Measurements from ENCODE around the gene BIN1.

DNA sequence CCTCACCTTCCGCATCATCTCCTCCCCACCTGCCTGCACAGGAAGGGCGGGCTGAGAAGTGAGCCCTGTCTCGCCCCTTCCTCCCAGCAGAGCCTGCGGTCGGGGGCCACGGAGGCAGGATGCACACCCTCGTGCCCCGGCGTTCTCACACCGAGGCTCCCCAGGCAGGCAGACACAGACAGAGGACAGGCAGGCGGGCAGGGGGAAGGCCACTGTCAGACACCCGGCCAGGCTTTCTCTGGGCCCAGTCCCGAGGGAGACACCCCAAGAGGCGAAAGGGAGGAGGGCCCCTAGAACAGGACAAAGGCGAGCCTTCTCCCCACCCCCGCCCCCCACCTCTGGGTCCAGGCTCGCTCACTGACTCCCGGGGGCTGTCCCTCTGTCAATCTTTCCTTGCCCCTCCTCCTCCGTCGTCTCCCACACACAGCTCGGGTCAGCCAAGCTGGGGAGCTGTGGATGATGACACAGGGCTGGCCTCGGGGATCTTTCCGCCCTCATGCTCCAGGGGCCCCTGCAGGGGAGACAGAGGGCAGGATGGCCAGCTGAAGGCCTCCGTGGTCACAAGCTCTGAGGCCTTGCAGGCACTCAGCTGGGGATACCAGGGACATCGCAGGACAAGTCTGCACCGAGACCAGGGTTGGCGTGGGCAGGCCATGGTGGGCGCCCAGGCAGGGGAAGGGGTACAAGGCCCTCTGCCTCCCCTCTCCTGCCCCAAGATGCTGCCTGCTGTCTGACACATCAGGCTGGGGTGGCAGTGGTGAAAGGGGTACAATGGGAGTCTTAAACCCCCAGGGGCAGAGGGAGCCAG is 24.9 kb downstream of the BIN1 start:
- no peak for TF ChIP-seq POLR2A (IDR thresholded peaks at IDR 0.05)
- TF ChIP-seq, protein P1, sequence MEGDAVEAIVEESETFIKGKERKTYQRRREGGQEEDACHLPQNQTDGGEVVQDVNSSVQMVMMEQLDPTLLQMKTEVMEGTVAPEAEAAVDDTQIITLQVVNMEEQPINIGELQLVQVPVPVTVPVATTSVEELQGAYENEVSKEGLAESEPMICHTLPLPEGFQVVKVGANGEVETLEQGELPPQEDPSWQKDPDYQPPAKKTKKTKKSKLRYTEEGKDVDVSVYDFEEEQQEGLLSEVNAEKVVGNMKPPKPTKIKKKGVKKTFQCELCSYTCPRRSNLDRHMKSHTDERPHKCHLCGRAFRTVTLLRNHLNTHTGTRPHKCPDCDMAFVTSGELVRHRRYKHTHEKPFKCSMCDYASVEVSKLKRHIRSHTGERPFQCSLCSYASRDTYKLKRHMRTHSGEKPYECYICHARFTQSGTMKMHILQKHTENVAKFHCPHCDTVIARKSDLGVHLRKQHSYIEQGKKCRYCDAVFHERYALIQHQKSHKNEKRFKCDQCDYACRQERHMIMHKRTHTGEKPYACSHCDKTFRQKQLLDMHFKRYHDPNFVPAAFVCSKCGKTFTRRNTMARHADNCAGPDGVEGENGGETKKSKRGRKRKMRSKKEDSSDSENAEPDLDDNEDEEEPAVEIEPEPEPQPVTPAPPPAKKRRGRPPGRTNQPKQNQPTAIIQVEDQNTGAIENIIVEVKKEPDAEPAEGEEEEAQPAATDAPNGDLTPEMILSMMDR (IDR thresholded peaks at IDR 0.05): no peak
